WTC11 (cell line): ENCODE results near the gene LYSMD1. TPM values are rescaled to one million over a fixed set of nuclear protein-coding genes. Genes with fewer than 3 reads are reported as not detected.

Experiments
- ATAC-seq: fragments of 200-7000 bp; cut with Tn5 transposase; 2 replicates; pipeline ENCODE4 v1.10.0; 2021; ENCODE audit warnings: mild to moderate bottlenecking, moderate library complexity
- CTCF ChIA-PET: fragments of 300-600 bp; sonication (Branson Sonifier 250); formaldehyde crosslinking; loops from one replicate; lab custom pipeline; 2021; ENCODE audit warnings: antibody characterized with exemption; lab: Charles Lee
- POLR2A ChIA-PET: fragments of 350-600 bp; sonication (Branson Sonifier 250); formaldehyde crosslinking; loops from one replicate; lab custom pipeline; 2021; ENCODE audit warnings: antibody characterized with exemption; lab: Charles Lee
- DNase-seq: peaks from one replicate; pipeline ENCODE4 v3.0.0; 2021; ENCODE audit warnings: low spot score
- H3K27ac Mint-ChIP-seq: 2 replicates; pipeline ENCODE4 v1.8.0; 2021; ENCODE audit warnings: mixed read lengths
- H3K27me3 Mint-ChIP-seq: 2 replicates; pipeline ENCODE4 v1.8.0; 2021; ENCODE audit warnings: low read depth, mild to moderate bottlenecking, moderate library complexity, mixed read lengths
- H3K36me3 Mint-ChIP-seq: 2 replicates; pipeline ENCODE4 v1.8.0; 2021; ENCODE audit warnings: mixed read lengths
- H3K4me1 Mint-ChIP-seq: 2 replicates; pipeline ENCODE4 v1.8.0; 2022; ENCODE audit warnings: mixed read lengths
- H3K4me3 Mint-ChIP-seq: 2 replicates; pipeline ENCODE4 v1.8.0; 2021; ENCODE audit warnings: mild to moderate bottlenecking, moderate library complexity, mixed read lengths
- H3K9me3 Mint-ChIP-seq: 2 replicates; pipeline ENCODE4 v1.8.0; 2021; ENCODE audit warnings: mixed read lengths
- ELF4 ChIP-seq: sonication (generic); formaldehyde crosslinking; IDR thresholded peaks from 2 replicates; pipeline ENCODE4 v1.8.1; 2022; ENCODE audit warnings: low read depth, mild to moderate bottlenecking, moderate library complexity, missing genetic modification reagents
- EMX1 ChIP-seq: fragments of 250-450 bp; sonication (Bioruptor Pico); IDR thresholded peaks from 2 replicates; pipeline ENCODE4 v1.8.0; 2021; ENCODE audit warnings: mild to moderate bottlenecking
- FOXK1 ChIP-seq: sonication (generic); formaldehyde crosslinking; IDR thresholded peaks from 2 replicates; pipeline ENCODE4 v1.8.0; 2022; ENCODE audit warnings: mild to moderate bottlenecking, moderate library complexity, missing genetic modification reagents
- GABPB1 ChIP-seq: sonication (generic); formaldehyde crosslinking; IDR thresholded peaks from 2 replicates; pipeline ENCODE4 v1.8.1; 2023; ENCODE audit warnings: mild to moderate bottlenecking, missing genetic modification reagents
- JUN ChIP-seq: sonication (generic); formaldehyde crosslinking; IDR thresholded peaks from 2 replicates; pipeline ENCODE4 v1.8.0; 2023; ENCODE audit warnings: mild to moderate bottlenecking, missing genetic modification reagents
- MAX ChIP-seq: sonication (generic); formaldehyde crosslinking; IDR thresholded peaks from 2 replicates; pipeline ENCODE4 v1.8.0; 2022; ENCODE audit warnings: mild to moderate bottlenecking, missing genetic modification reagents
- MYBL2 ChIP-seq: sonication (generic); formaldehyde crosslinking; IDR thresholded peaks from 2 replicates; pipeline ENCODE4 v1.8.1; 2023; ENCODE audit warnings: mild to moderate bottlenecking, moderate library complexity, missing genetic modification reagents
- NFE2L1 ChIP-seq: sonication (generic); formaldehyde crosslinking; IDR thresholded peaks from 2 replicates; pipeline ENCODE4 v1.8.1; 2023; ENCODE audit warnings: missing genetic modification reagents
- NFYB ChIP-seq: sonication (generic); formaldehyde crosslinking; conservative IDR thresholded peaks from 2 replicates; pipeline ENCODE4 v1.8.0; 2022; ENCODE audit warnings: low read depth, missing genetic modification reagents
- PRRX2 ChIP-seq: fragments of 250-450 bp; sonication (Bioruptor Pico); IDR thresholded peaks from 2 replicates; pipeline ENCODE4 v1.8.0; 2021; ENCODE audit warnings: mild to moderate bottlenecking
- RELA ChIP-seq: sonication (generic); formaldehyde crosslinking; IDR thresholded peaks from 2 replicates; pipeline ENCODE4 v1.8.1; 2022; ENCODE audit warnings: missing genetic modification reagents, mild to moderate bottlenecking, borderline replicate concordance
- SP1 ChIP-seq: sonication (generic); formaldehyde crosslinking; conservative IDR thresholded peaks from 2 replicates; pipeline ENCODE4 v1.8.1; 2022; ENCODE audit warnings: missing genetic modification reagents
- TCF7 ChIP-seq: sonication (generic); formaldehyde crosslinking; IDR thresholded peaks from 2 replicates; pipeline ENCODE4 v1.8.0; 2022; ENCODE audit warnings: mild to moderate bottlenecking, low read depth, missing genetic modification reagents, moderate library complexity
- TEAD4 ChIP-seq: sonication (generic); formaldehyde crosslinking; IDR thresholded peaks from 2 replicates; pipeline ENCODE4 v1.8.0; 2022; ENCODE audit warnings: mild to moderate bottlenecking, missing genetic modification reagents
- ZNF232 ChIP-seq: sonication (generic); formaldehyde crosslinking; IDR thresholded peaks from 2 replicates; pipeline ENCODE4 v1.8.0; 2022; ENCODE audit warnings: mild to moderate bottlenecking, missing genetic modification reagents
- ZNF416 ChIP-seq: fragments of 250-450 bp; sonication (Bioruptor Pico); IDR thresholded peaks from 2 replicates; pipeline ENCODE4 v1.9.0; 2021; ENCODE audit warnings: mild to moderate bottlenecking, inconsistent platforms
- ZNF423 ChIP-seq: fragments of 250-450 bp; sonication (Bioruptor Pico); IDR thresholded peaks from 2 replicates; pipeline ENCODE4 v2.1.2; 2022; ENCODE audit warnings: mild to moderate bottlenecking, moderate library complexity
- ZSCAN18 ChIP-seq: fragments of 250-450 bp; sonication (Bioruptor Pico); IDR thresholded peaks from 2 replicates; pipeline ENCODE4 v2.1.2; 2022; ENCODE audit warnings: mild to moderate bottlenecking, moderate library complexity
- total RNA-seq: library from RNA; stranded (reverse); gene quantifications from 3 replicates; pipeline ENCODE4 v1.2.3, GENCODE V29; 2021
- TF ChIP-seq, protein P1 (sequence below): sonication (generic); formaldehyde crosslinking; IDR thresholded peaks from 2 replicates; pipeline ENCODE4 v1.8.1; 2023; ENCODE audit warnings: mild to moderate bottlenecking, moderate library complexity, missing genetic modification reagents
- TF ChIP-seq, protein P2 (sequence below): fragments of 200-600 bp; IDR thresholded peaks from 2 replicates; pipeline ENCODE4 v1.8.0; 2022; ENCODE audit warnings: antibody characterized with exemption

The LYSMD1 gene
- total RNA-seq, 1 experiment from 2014 or later, result 7.8 TPM

- TF ChIP-seq MYBL2 (CRISPR knock-in tag) (0 out of 2 replicates have a peak, but pooled peaks have one; percentile 63), ZNF416 (CRISPR knock-in tag) (no peak), MAX (CRISPR knock-in tag) (peak; percentile 78), ZNF423 (CRISPR knock-in tag) (no peak), RELA (CRISPR knock-in tag) (no peak), ZNF232 (peak; percentile 88; the same call in 1 of the 2 replicates), ZSCAN18 (CRISPR knock-in tag) (no peak), NFE2L1 (CRISPR knock-in tag) (no peak), SP1 (peak; percentile 84), EMX1 (CRISPR knock-in tag) (no peak), GABPB1 (CRISPR knock-in tag) (peak; percentile 94), TEAD4 (CRISPR knock-in tag) (peak; percentile 71), JUN (no peak), ELF4 (CRISPR knock-in tag) (no peak), TCF7 (CRISPR knock-in tag) (no peak), FOXK1 (CRISPR knock-in tag) (peak; percentile 98), NFYB (no peak)
- TF ChIP-seq, protein P1, sequence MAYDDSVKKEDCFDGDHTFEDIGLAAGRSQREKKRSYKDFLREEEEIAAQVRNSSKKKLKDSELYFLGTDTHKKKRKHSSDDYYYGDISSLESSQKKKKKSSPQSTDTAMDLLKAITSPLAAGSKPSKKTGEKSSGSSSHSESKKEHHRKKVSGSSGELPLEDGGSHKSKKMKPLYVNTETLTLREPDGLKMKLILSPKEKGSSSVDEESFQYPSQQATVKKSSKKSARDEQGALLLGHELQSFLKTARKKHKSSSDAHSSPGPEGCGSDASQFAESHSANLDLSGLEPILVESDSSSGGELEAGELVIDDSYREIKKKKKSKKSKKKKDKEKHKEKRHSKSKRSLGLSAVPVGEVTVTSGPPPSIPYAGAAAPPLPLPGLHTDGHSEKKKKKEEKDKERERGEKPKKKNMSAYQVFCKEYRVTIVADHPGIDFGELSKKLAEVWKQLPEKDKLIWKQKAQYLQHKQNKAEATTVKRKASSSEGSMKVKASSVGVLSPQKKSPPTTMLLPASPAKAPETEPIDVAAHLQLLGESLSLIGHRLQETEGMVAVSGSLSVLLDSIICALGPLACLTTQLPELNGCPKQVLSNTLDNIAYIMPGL (CRISPR knock-in tag), result peak; percentile 66; the same call in 1 of the 2 replicates
- TF ChIP-seq, protein P2, sequence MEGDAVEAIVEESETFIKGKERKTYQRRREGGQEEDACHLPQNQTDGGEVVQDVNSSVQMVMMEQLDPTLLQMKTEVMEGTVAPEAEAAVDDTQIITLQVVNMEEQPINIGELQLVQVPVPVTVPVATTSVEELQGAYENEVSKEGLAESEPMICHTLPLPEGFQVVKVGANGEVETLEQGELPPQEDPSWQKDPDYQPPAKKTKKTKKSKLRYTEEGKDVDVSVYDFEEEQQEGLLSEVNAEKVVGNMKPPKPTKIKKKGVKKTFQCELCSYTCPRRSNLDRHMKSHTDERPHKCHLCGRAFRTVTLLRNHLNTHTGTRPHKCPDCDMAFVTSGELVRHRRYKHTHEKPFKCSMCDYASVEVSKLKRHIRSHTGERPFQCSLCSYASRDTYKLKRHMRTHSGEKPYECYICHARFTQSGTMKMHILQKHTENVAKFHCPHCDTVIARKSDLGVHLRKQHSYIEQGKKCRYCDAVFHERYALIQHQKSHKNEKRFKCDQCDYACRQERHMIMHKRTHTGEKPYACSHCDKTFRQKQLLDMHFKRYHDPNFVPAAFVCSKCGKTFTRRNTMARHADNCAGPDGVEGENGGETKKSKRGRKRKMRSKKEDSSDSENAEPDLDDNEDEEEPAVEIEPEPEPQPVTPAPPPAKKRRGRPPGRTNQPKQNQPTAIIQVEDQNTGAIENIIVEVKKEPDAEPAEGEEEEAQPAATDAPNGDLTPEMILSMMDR, result no peak
Observed at GRCh38 chr1:151165738-151166504, at the start of gene LYSMD1, which contains the start of gene SCNM1 (continued).

DNA sequence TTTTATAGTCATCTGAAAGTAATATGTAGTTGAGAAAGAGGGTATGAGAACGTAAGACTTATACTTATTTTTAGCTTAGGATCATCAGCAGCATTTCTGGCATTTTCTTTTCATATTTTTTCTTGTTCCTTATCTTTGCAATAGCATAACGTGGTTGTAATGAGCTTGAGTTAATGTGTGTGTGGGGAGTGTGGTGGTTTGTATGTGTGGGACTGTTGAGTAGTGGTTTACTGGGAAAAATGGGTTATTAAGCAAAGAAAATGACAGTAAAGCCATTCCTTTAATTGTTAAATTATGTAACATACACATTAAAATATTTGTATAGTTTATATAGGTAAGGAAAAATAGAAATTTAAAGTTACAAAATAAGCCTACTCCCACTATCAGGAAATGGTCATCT is 47.9 kb upstream of the LYSMD1 start:
- POLR2A ChIA-PET, result no interaction called here

More for the DNA sequence above, 47.9 kb upstream of the LYSMD1 start:
- no peak overlapping the region for H3K4me3 Mint-ChIP-seq
- peaks cover 15% of the 10 kb centered on the region for H3K36me3 Mint-ChIP-seq
- no peaks in the 10 kb centered on the region for H3K27me3 Mint-ChIP-seq
- DNase-seq, result no peak
- CTCF ChIA-PET, result no interaction called here
- H3K4me1 Mint-ChIP-seq, result no peaks in the 10 kb centered on the region
- no peak for ATAC-seq
- peak overlapping the region; percentile 23 for H3K27ac Mint-ChIP-seq
- no peaks in the 10 kb centered on the region for H3K9me3 Mint-ChIP-seq
- no peak for TF ChIP-seq PRRX2 (CRISPR knock-in tag)
